ENCODE measurements around the gene CLPSL2. TPM values are rescaled to one million over a fixed set of nuclear protein-coding genes. Genes with fewer than 3 reads are reported as not detected.

The CLPSL2 gene
- total RNA-seq, 1 experiment from 2014 or later = not detected

DNA sequence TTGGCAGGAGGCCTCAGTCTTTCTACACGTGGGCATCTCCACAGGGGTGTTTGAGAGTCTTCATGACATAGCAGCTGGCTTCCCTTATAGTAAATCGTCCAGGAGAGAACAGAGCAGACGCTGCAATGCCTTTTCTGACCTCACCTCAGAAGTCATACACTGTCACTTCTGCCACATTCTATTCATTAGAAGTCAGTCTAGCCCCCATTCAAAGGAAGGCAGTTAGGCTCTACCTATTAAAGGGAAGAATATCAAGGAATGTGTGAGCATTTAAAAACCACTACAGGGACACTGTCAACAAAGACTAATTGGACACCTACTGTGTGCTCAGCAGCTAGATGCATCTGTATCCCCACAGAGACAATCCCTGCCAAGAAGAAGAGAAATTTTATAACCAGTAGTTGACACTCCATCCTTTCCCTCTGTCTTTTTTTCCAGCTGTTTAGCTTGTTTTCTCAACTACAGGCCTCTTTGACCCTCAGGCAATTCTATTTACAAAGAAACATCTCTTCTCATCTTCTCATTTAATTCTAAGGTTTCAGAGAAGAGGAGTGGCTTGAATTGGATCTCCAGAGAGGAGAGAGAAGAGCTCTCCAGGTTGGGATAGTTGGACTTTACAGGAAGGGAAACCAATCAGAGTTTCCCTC is 21.0 kb upstream of the CLPSL2 start:
- no peak for DNase-seq (ENCODE audit: low read depth in 1 of 2, low spot score in 2 of 2)
- Histone ChIP-seq H3K27me3 (replicated peaks) (no peaks in the 10 kb centered on the region), H3K27ac (no peak overlapping the region), H3K4me1 (replicated peaks) (no peaks in the 10 kb centered on the region), H3K9me3 (replicated peaks) (no peaks in the 10 kb centered on the region), H3K36me3 (no peaks in the 10 kb centered on the region), H3K4me3 (no peak overlapping the region)

DNA sequence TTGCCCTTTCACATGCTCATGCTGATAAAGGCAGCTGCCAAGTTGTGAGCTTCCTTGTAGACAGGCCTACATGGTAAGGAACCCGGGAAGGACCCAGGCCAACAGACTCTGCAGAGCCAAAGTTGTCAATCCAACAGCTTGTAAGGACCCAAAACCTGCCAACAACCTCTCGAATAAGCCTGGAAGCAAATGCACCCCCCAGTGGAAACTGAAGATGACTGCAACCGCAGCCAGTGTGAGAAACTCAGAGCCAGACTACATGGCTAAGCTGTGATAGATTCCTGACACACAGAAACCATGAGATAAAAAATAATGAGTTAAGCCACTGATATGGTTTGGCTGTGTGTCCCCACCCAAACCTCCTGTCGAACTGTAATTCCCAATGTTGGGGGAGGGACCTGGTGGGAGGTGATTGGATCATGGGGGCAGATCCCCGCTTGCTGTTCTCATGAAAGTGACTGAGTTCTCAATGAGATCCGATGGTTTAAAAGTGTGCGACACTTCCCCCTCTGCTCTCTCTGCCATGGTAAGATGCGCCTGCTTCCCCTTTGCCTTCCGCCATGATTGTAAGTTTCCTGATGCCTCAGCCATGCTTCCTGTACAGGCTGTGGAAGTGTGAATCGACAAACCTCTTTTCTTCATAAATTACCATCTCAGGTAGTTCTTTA is 18.8 kb upstream of the CLPSL2 start:
- no peaks in the 10 kb centered on the region for H3K4me1 ChIP-seq (replicated peaks)
- no peaks in the 10 kb centered on the region for H3K36me3 ChIP-seq
- no peak overlapping the region for H3K27ac ChIP-seq
- H3K4me3 ChIP-seq = no peak overlapping the region
- H3K9me3 ChIP-seq (replicated peaks) = no peaks in the 10 kb centered on the region
- no peak for DNase-seq (ENCODE audit: low read depth in 1 of 2, low spot score in 2 of 2)
- no peaks in the 10 kb centered on the region for H3K27me3 ChIP-seq (replicated peaks)

DNA sequence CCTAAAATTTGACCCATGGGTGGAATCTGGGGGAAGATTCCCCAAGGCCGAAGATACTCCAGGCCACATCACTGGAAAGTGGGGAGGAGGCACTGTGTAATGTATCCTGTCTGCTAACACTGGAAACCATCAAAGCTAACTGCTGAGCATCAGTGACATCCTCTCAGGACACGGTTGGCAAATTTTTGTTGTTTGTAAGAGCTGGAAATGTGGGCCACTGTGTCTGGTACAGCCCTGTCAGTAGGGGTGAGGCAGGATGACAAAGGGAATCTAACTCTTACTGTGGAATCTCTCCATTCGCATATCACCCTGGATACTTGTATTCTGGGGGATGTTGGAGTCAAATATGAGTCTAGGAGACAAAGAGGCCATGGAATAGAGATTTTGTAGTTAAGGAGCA is 17.0 kb upstream of the CLPSL2 start:
- Histone ChIP-seq H3K4me3 (no peak overlapping the region), H3K27ac (no peak overlapping the region), H3K4me1 (replicated peaks) (no peaks in the 10 kb centered on the region), H3K9me3 (replicated peaks) (no peaks in the 10 kb centered on the region), H3K27me3 (replicated peaks) (peaks cover 10% of the 10 kb centered on the region), H3K36me3 (no peaks in the 10 kb centered on the region)
- no peak for DNase-seq (ENCODE audit: low read depth in 1 of 2, low spot score in 2 of 2)

DNA sequence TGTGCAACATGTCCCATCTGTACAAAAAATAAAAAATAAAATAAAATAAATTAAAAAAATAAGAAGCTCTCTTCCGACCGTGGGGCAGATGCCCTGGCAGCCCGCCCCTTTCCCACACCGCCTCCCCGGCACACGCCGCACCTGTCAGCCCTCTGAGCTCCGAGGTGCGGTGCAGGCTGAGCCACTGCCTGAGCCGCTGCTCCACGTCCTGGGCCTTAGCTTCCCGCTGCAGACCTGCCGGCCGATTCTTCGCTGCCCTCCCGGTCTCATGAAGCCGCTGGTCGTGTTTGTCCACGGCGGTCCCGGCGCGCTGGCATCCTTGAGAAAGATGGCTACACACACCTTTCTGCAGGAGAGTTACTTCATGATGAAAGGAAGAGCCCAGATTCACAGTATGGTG is 10.7 kb upstream of the CLPSL2 start:
- Histone ChIP-seq H3K4me1 (replicated peaks) (no peaks in the 10 kb centered on the region), H3K4me3 (no peak overlapping the region), H3K27me3 (replicated peaks) (peaks cover 13% of the 10 kb centered on the region), H3K27ac (no peak overlapping the region), H3K9me3 (replicated peaks) (no peaks in the 10 kb centered on the region), H3K36me3 (no peaks in the 10 kb centered on the region)
- DNase-seq (ENCODE audit: low read depth in 1 of 2, low spot score in 2 of 2) = no peak

DNA sequence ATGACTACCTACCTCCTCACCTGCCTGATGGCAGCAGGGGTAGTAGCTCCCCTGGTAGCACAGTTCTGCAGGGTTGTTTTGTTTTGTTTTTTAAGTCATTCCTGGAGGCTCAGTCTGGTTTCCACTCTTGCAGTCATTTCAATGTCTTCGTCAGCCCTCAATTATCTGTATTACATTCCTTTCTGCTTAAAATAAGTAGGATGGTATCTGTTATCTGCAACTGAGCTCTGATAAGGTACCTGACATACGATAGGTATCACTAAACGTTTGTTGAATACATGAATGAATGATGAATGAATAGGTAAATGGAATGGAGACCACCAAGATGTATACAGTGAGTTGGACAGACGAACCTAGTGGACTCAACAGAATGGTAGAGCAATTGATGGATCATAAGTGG is 7.2 kb upstream of the CLPSL2 start:
- Histone ChIP-seq H3K36me3 (no peaks in the 10 kb centered on the region), H3K9me3 (replicated peaks) (no peaks in the 10 kb centered on the region), H3K4me3 (no peak overlapping the region), H3K27ac (no peak overlapping the region), H3K27me3 (replicated peaks) (peaks cover 3% of the 10 kb centered on the region), H3K4me1 (replicated peaks) (no peaks in the 10 kb centered on the region)
- no peak for DNase-seq (ENCODE audit: low read depth in 1 of 2, low spot score in 2 of 2)

DNA sequence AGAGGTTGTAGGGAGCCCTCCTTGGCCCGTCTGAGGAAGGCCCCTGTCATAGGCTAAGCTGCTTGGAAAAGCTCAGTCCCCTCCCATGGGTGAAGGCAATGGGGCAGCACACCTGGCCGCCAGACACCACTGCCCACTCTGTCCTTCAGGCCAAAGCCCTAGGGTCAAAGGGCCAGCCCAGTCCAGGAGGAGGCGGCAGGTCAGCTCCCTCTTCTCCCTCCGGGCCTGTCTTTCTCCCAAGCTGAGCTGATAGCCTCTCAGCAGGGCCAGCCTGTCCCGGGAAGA is 5.1 kb upstream of the CLPSL2 start:
- Histone ChIP-seq H3K9me3 (replicated peaks) (no peaks in the 10 kb centered on the region), H3K4me3 (no peak overlapping the region), H3K27ac (no peak overlapping the region), H3K27me3 (replicated peaks) (peaks cover 11% of the 10 kb centered on the region), H3K4me1 (replicated peaks) (no peaks in the 10 kb centered on the region), H3K36me3 (no peaks in the 10 kb centered on the region)
- no peak for DNase-seq (ENCODE audit: low read depth in 1 of 2, low spot score in 2 of 2)

DNA sequence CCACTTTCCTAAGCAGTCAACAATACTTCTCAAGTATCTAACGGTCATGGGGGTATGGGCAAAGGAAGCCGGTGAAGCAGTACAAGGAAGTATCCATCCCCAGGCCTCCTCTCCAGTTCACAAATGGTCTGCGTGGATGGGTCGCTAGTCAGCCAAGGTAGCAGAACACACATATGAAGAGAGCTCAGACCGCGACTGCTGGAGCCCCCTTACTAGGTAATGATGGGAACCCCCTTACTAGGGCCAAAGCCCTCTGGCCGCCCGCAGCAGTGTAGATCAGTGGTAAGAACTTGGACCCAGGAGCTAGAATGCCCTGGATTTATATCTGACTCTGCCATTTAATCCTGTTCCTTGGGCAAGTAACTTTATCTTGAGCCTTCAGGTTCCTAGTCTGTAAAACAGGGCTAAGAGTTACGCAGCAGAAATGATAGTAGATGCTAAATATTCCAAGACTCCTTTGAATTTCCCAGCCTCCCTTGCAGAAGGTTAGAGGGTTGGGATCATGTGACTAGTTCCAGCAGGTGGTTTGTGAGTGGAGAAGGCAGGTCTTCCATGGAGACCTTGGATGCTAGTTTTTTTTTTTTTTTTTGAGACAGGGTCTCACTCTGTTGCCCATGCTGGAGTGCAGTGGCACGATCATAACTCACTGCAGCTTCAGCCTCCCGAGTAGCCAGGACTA is 2.1 kb upstream of the CLPSL2 start:
- Histone ChIP-seq H3K9me3 (replicated peaks) (no peaks in the 10 kb centered on the region), H3K27ac (no peak overlapping the region), H3K4me1 (replicated peaks) (peaks cover 3% of the 10 kb centered on the region; the same call in 1 of the 2 replicates), H3K27me3 (replicated peaks) (peaks cover 22% of the 10 kb centered on the region), H3K36me3 (no peaks in the 10 kb centered on the region), H3K4me3 (no peak overlapping the region)
- no peak for DNase-seq (ENCODE audit: low read depth in 1 of 2, low spot score in 2 of 2)

DNA sequence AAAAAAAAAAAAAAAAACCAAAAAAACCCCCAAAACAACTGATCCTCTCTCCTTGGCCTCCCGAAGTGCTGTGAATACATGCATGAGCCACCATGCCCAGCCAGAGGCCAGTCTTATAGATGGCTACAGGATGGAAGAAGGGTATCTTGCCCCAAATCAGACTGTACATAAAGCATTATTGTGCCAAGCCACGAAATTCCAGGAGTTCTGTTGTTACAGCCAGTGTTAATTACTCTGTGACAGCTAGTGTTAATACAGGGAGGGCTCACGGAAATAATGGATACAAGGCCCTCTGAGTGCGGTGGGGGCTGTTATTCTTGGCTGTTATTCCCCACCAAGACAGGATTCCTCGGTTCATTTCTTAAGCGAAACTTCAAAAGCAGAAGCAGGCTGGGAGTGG is 1.4 kb upstream of the CLPSL2 start:
- Histone ChIP-seq H3K4me3 (no peak overlapping the region), H3K27me3 (replicated peaks) (peaks cover 22% of the 10 kb centered on the region), H3K4me1 (replicated peaks) (peaks cover 3% of the 10 kb centered on the region; the same call in 1 of the 2 replicates), H3K36me3 (no peaks in the 10 kb centered on the region), H3K27ac (no peak overlapping the region), H3K9me3 (replicated peaks) (no peaks in the 10 kb centered on the region)
- DNase-seq (ENCODE audit: low read depth in 1 of 2, low spot score in 2 of 2) = no peak

DNA sequence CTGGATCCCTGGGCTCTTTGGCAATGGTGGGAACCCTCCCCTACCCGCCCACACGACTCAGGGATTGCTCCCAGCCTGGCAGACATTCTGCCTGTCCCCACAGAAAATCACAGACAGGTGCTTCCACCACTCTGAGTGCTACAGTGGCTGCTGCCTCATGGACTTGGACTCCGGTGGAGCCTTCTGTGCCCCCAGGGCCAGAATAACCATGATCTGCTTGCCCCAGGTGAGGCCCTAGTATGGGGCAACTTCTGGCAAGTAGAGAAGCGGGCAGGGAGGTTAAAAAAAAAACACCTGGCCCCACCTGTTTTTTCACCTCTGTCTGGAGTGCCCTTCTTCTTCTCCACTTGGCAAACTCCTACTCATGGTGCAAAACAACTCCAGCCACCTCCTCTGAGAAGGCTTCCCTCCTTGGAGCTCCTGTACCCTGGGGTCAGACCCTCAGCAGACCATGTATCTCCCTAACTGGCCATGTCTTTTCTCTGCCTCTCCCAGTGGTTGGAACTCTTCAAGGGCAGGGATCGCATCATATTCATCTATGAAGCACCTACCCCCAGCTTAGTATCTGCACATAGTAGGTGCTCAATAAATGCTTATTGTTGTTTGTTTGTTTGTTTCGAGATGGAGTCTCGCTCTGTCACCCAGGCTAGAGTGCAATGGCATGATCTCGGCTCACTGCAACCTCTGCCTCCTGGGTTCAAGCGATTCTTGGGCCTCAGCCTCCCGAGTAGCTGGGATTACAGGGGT is 1.1 kb downstream of the CLPSL2 start:
- Histone ChIP-seq H3K27ac (no peak overlapping the region), H3K9me3 (replicated peaks) (no peaks in the 10 kb centered on the region), H3K27me3 (replicated peaks) (peaks cover 22% of the 10 kb centered on the region), H3K4me1 (replicated peaks) (peaks cover 3% of the 10 kb centered on the region; the same call in 1 of the 2 replicates), H3K4me3 (no peak overlapping the region), H3K36me3 (no peaks in the 10 kb centered on the region)
- DNase-seq (ENCODE audit: low read depth in 1 of 2, low spot score in 2 of 2) = no peak

DNA sequence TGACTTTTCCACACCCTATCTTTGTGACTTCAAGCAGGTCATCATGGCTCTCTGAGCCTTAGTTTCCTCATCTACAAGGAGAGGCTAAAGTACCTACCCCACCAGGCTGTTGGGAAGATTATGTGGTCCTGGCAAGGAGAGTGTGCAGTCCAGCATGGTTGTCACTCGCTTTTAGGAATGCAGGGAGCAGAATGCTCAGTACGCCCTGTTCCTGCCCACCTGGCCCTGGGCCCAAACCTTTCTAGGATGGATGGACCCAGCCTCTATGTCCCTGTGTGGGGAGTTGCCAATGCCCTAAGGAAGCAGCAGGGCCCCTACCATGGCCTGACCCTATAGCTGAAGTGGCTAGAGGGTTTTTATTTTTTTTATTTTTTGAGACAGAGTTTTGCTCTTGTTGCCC is 2.0 kb downstream of the CLPSL2 start:
- H3K27ac ChIP-seq = no peak overlapping the region
- H3K4me1 ChIP-seq (replicated peaks) = peaks cover 3% of the 10 kb centered on the region; the same call in 1 of the 2 replicates
- H3K36me3 ChIP-seq = no peaks in the 10 kb centered on the region
- H3K27me3 ChIP-seq (replicated peaks) = peaks cover 22% of the 10 kb centered on the region
- no peak for DNase-seq (ENCODE audit: low read depth in 1 of 2, low spot score in 2 of 2)
- H3K4me3 ChIP-seq = no peak overlapping the region
- H3K9me3 ChIP-seq (replicated peaks) = no peaks in the 10 kb centered on the region

DNA sequence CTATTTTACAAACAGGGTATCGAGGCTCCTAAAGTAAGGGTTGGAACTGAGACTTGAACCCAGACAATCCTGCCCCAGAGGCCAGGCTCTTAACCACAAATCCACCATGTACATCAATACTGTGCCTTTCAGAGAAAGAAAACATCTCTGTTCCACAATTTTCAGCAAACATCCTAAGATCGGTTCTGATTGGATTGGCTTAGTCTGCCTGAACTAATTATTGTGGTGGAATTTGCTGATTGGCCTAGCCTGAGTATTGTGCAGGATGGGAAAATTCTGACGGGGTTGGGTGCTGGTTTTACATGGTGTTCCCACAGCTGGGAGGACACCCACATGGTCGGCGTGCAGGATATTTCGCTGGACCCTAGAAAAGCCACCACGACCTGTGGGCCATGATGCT is 4.3 kb downstream of the CLPSL2 start, which contains the start of gene CLPSL1:
TSS of gene CLPSL1 (plus strand) at position 301 of the 400 bp plus-strand sequence. CDS start at position 393, 92 bp downstream.
- H3K9me3 ChIP-seq (replicated peaks) = no peaks in the 10 kb centered on the region
- H3K27me3 ChIP-seq (replicated peaks) = peaks cover 17% of the 10 kb centered on the region
- no peak within 1 kb of the TSS for H3K4me3 ChIP-seq
- H3K27ac ChIP-seq = no peak within 1 kb of the TSS
- no peak for DNase-seq (ENCODE audit: low read depth in 1 of 2, low spot score in 2 of 2)
- H3K36me3 ChIP-seq = no peaks in the 10 kb centered on the region
- H3K4me1 ChIP-seq (replicated peaks) = peaks cover 3% of the 10 kb centered on the region; the same call in 1 of the 2 replicates

DNA sequence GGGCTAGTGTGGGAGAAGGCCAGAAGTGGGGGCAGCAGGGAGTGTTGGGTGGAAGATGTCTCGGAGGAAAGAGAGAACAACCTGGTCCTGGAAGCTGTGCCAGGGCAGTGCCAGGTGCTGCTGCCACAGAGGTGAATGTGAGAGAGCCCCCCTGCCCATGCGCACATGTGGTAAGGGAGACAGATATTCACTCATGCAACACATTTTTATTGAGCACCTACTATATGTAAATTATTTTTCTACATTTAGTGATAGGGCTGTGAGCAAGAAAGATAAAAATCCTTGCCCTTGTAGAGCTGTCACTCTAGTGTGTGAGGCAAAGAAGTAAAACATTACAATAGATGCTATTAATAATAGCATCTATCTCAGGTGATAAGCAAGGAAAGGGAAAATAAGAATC is 4.9 kb downstream of the CLPSL2 start:
- Histone ChIP-seq H3K27me3 (replicated peaks) (peaks cover 13% of the 10 kb centered on the region; the same call in 1 of the 2 replicates), H3K4me3 (no peak overlapping the region), H3K36me3 (no peaks in the 10 kb centered on the region), H3K27ac (no peak overlapping the region), H3K9me3 (replicated peaks) (no peaks in the 10 kb centered on the region), H3K4me1 (replicated peaks) (peaks cover 3% of the 10 kb centered on the region; the same call in 1 of the 2 replicates)
- DNase-seq (ENCODE audit: low read depth in 1 of 2, low spot score in 2 of 2) = no peak

DNA sequence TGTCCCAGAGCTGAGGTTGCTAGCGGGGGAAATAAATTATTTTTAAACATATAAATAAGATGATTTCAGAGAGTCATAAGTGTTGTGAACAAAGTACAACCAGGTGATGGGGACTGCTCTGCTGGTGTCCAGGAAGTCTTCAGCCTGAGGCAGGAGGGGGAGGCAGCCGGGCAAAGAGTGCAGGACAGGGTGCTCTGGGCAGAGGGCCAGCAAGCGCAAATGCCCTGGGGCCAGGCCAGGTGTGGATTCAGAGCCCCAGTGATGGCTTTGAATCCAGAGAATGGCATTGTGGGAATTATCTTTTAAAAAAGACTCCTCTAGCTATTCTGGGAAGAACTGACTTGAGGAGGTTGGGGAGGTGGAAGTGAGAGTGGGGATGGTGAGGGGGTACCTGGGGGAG is 6.0 kb downstream of the CLPSL2 start:
- Histone ChIP-seq H3K27me3 (replicated peaks) (peaks cover 17% of the 10 kb centered on the region), H3K27ac (no peak overlapping the region), H3K4me3 (no peak overlapping the region), H3K4me1 (replicated peaks) (no peaks in the 10 kb centered on the region), H3K9me3 (replicated peaks) (no peaks in the 10 kb centered on the region), H3K36me3 (no peaks in the 10 kb centered on the region)
- DNase-seq (ENCODE audit: low read depth in 1 of 2, low spot score in 2 of 2) = no peak

DNA sequence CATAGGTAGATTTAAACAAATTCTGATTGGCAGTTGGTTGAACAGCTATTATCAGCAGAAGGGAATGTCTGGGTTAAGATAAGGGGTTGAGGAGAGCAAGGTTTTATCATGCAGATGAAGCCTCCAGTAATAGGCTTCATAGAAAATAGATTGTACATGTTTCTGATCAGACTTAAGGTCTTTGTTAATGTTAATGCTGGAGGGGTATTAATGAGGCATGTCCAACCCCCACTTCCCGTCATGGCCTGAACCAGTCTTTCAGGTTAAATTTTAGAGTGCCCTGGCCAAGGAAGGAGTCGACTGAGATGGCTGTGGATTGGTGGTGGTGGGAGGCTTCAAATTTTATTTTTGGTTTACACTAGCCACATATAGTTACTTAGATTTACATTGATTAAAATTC is 7.8 kb downstream of the CLPSL2 start:
- H3K27ac ChIP-seq = no peak overlapping the region
- no peak for DNase-seq (ENCODE audit: low read depth in 1 of 2, low spot score in 2 of 2)
- H3K9me3 ChIP-seq (replicated peaks) = peaks cover 3% of the 10 kb centered on the region; the same call in 1 of the 2 replicates
- no peak overlapping the region for H3K4me3 ChIP-seq
- H3K27me3 ChIP-seq (replicated peaks) = peaks cover 28% of the 10 kb centered on the region
- no peaks in the 10 kb centered on the region for H3K36me3 ChIP-seq
- H3K4me1 ChIP-seq (replicated peaks) = no peaks in the 10 kb centered on the region
